Measurements from ENCODE around the gene RNF220.
A peak's percentile ranks its signal among the peaks of the same experiment; 100 is the strongest.

RNF220 gene

DNA sequence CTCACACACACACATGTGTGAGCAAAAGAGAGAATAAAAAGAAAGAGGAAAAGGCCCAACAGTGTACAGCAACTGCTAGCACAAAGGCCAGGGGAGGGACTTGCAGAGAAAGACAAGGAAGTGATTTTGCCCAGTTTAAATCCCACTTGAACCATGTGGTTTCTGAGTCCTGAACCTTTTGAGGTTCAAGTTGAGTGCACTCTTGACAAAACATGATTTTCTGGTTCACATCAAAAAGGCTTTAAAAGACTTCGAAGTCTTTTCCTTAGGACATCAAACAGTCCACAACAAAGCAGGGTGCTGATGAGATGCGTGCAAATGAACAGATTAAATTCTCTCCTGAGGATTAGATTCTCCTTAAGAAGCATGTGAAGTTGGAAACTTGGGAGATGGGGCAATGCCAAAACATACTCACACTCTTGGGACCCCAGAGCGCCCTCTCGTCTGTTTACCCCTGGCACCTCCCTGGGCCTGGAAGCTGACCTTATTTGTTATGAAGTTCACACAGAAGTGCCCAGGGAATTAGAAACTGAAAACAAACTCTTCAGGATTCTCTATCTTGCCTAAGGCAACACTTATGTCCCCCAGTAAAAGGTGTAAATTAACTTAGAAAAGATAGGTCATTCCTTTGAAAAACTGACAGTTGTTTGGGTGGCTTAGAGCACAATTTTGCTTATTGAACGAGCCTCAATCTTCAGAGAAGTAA lies 31.5 kb downstream of the RNF220 start:
- DNase-seq (ENCODE audit: low spot score) = no peak

DNA sequence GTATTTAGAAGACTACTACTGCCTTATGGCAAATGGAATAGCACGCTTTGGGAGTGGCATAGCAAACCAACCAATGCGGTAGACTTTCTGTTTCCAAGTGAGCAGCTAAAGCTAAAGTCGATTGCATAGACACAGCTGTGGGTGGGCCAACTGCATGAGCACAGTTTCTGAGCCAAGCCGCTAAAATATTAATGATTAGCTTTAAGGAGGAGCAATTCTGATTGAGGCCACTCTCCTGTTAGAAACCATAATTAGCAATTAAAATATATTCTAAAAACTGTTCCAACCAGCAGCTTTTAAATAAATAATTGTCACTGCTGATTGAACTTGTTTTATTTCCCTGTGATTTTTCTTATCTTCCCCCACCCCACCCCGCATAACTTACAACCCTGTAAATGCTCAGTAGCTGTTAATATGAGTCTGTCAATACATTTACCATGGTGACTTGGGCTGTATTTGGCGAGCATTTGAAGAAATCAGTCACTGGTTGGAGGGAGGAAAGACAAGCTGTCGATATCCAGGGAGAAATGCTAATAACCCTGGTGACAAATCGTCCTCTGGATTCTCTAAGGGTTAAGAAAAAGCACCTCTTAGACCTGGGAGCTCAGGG lies 32.2 kb downstream of the RNF220 start:
- DNase-seq (ENCODE audit: low spot score) = peak; percentile 35

DNA sequence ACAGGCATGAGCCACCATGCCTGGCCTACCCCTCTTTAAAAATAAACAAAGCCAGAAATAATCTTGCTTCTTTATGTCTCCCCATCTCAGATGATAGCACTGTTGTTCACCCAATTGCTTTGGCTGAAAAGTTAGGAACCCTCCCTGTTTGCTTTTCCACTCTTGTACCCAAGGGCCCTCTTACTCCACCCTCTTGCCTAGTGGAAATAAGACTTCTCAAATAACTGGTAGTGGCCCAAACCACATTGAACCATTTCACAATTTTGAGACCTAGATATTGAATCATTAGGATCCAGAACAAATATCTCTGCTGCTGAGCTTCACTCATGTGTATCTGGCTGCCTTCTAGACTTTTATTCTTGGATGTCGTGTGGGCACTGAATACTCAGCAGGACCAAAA lies 37.7 kb downstream of the RNF220 start:
- no peak for DNase-seq (ENCODE audit: low spot score)

DNA sequence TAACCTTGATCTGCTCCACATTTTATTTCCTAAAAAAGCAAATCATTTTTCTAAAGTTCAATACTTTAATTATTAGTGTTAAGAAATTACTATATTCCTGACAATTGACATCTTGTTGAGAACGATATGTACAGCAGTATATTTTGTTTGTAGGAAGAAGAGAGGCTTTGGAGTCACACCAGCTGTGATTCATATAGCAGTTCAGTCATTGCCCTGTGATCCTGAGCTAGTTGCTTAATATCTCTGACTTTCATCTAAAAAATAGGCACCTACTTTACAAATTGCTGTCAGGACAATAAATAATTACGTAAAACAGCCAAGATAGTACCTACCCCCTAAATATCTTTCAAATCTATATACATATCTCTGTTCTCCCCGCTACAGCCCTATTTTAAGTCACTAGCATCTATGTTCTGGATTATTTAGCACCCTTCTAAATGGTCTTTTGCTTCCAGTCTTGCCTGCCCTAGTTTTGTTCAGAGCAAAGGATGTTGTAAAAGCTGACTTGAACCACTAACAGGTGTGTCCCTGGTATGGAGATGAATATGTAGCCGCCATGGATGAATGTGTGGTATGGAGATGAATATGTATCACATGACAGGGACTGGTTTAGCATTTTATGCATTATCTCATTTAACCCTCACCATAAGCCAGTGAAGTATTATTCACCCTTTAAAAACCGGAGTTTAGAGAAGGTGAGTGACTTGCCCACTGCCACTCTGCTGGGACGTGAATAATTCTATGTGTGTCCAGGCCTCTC lies 42.2 kb downstream of the RNF220 start:
- no peak for DNase-seq (ENCODE audit: low spot score)

DNA sequence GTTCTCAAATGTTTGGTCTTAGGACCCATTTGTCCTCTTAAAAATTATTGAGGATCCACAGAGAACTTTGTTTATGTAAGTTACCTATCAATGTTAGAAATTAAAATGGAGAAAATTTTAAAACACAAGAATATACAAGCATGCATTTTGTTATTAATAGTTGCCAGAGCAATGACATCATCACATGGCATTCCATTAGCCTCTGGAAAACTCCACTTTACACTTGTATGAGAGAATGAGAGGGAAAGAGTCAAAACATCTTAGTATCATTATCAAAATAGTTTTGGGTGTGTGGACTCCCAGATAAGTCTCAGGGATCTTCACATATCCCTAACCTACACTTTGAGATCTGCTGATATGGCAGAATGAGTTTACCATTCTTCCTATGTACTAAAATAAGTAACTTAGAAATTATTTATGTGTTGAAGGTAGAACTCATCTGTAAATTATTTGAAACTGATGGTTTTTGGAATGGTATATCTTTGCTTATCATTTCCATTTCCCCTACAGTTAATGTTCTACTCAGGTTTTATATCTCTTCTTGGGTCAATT lies 48.8 kb downstream of the RNF220 start:
- DNase-seq (ENCODE audit: low spot score) = no peak

DNA sequence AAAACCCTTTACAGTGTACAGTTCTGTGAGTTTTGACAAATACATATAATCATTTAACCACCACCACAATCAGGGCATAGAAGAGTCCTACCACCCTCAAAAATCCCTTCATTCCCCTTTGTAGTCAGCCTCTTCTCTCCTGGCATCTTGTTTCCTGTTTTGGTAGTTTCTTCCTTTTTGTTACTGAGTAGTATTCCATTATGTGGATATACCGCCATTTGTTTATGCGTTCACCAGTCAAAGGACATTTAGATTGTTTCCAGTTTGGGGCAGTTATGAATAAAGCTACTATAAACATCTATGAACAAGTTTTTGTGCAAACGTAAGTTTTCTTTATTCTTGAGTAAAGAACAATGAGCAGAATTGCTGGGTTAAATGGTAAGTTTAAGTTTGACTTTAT lies 49.6 kb downstream of the RNF220 start:
- no peak for DNase-seq (ENCODE audit: low spot score)

DNA sequence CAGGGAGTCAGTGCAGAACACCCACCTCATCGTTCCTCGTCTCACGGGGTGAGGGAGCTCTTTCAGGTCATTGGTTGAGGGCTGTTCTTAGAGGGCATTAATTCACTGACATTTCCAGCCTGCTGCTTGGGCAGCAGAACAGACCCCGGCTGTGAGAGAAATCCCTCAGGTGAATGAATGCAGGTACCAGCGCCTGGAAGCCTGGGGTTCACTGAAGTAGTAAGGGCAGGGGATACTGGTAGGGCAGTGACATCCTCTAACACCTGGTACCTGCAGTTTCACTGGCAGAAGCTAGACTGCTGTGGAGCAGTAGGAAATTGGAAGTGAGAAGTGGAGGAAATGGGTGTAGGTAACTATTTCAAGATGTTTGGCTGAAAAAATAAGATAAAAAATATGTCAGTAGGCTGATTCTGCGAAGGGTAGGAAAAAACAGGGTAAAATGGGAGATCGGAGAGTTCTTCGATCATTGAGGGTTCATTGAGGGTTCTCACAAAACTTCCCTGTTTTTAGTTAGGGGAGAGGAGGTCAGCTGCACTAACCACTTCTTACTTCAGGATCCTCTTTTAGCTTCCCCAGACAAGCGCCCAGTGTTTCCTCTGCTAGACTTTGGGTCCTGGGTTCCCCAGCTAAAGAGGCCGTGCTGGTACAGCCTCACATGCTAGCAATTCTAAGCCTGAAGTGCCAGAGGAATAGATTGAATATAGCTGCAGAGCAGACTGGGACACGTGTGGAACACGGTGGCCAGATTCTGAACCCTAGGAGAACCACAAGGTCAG lies 55.2 kb downstream of the RNF220 start:
- no peak for DNase-seq (ENCODE audit: low spot score)

DNA sequence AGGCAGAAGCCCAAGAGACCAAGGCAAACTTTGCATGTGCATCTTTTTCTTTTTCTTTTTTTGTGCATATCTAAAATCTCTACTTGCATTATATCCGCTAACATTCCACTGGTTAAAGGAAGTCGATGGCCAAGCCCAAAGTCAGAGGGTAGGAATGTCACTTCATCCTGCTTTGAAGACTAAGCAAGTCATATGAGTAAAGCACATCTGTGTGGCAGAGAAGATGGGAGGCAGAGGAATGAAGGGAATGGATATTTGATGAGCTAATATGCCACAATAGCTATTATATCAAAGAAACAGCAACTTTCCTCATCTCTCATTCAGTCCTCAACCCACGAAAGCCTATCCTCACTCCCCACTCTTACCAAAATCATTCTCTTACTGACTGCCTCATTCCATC lies 59.3 kb downstream of the RNF220 start:
- no peak for DNase-seq (ENCODE audit: low spot score)

DNA sequence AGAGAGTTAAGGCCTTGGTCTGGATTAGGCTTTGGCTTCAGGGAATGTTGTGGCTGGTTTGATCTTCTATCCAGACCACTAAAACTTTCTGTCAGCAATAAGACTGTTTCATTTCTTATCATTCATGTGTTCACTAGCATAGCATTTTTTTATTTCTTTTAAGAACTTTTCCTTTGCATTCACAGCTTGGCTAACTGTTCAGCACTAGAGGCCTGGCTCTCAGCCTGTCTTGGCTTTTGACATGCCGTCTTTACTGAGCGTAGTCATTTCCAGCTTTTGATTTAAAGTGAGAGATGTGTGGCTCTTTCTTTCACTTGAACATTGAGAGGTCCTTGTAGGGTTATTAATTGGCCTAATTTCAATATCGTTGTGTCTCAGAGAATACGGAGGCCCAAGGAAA lies 62.5 kb downstream of the RNF220 start:
- no peak for DNase-seq (ENCODE audit: low spot score)

DNA sequence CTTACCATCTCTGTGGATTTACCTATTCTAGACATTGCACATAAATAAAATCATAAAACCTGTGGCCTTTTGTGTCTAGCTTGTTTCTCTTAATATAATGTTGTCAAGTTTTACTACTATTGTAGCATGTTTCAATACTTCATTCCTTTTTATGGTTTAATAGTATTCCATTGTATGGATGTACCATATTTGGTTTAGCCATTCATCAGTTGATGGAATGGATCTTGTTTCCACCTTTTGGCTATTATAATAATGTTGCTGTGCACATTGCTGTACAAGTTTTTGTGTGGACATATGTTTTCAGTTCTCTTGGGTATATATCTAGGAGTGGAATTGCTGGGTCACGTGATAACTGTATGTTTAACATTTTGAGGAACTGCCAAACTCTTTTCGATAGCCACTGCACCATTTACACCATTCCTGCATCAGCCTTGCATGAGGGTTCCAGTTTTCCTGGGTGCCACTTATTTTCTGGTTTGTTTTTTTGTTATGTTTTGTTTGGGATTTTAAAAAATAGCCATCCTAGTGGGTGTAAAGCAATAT lies 66.9 kb downstream of the RNF220 start:
- DNase-seq (ENCODE audit: low spot score) = no peak

DNA sequence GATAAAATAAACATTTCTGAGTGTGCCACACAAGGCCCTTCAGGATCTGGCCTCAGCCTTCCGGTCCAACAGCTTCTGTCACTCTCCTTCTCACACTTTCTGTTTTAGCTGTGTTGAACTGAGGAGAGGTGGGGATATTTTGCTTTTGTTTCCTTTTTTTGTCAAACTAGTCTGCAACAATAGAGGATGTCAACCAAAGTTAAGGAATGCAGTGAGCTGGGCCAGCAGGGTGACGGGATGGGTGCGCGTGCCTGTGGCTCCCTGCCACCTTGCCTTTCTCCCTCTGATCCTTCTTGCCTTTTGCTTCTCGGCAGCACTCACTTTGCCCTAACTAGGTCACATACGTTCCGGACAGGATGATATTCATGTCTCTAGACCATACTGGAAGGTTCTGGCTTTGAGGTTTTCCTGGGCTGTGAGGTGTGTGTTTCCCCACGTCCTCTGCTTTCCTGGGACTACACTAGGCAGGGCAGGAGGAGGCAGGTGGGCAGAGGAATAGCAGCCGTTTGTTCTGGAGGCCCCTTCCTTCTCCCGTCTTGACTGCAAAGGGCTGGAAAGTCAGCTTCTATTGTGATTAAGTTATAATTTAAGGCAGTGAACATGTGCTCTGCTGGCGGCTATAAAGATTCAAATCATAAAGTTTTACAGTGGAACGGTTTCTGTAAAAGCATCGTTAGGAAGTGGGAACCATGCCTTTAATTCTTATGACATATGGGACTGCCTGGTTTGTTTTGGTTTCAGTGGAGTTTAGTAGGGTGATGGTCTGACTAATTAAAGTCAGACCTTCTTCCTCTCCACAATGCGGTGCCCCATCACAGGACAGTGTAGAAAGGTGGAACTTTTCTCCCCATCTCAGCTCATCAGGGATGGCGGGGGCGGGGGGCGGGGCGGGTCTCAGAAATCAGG lies 67.8 kb downstream of the RNF220 start:
- DNase-seq (ENCODE audit: low spot score) = no peak

DNA sequence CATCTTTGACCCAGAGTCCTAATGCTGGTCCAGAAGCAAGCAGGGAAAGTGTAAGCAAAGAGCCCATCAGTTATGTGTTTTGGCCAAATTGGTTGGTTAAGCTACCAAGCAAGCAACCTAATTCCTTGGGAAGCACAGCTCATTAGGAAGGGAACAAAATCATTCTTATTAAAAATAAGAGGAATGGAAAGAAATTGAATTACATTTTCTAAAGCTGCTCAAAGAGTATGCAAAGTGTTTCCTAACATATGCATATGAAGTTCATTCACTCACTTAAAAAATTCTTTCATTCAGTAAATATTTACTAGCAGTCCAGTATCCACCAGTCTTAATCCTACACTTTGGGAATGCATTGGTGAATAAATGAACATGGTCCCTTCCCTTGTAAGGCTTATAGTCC lies 71.8 kb downstream of the RNF220 start:
- no peak for DNase-seq (ENCODE audit: low spot score)

DNA sequence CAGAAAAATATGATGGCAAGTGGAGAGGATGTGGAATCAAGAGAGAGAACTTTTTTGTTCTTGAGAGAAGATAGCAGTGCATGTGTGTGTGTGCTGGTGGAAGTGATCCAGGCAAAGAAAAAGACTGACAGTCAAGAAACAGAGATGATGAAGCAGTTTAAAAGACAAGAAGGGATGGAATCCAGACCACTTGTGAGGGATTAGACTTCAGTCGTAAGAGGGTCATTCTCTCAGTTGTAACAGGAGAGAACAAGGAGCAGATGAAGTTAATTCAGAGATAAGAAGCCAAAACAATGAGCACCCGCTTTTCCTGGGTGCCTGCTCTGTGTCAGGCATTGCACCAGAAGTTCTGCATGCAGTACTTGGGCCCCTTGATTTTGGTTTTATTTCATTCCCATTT lies 76.6 kb downstream of the RNF220 start:
- no peak for DNase-seq (ENCODE audit: low spot score)

DNA sequence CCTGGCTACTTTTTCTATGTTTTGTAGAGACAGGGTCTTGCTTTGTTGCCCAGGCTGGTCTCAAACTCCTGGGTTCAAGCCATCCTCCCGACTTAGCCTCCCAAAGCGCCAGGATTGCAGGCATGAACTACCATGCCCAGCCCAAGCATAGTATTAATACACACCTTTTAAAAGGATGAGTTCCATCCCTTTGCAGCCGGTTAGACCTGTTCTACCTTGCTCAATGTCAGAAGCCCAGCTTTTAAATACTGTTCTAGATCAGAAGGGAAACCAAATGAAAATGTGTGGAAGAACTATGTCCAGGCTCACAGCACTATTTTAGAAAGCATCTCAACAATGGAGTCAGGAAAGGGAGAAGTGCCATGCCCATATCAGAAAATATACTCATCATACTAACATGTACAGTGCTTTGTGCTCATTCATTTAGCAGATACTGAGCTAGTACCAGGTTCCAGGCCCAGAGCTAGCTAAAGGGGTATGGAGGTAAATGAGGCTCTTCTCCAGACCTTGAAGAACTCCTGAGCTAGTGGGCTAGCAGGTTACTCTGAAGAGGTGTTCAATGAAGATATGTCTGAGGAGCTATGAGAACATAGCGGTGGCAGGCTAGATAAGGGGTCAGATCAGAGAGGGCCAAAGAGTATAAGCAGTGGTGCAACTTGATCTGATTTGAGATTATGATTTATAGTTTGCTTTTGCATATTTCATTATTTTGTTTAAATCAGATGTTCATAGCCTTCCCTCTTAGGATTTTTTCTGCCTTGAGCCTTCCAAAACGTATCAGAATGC lies 78.2 kb downstream of the RNF220 start:
- no peak for DNase-seq (ENCODE audit: low spot score)

DNA sequence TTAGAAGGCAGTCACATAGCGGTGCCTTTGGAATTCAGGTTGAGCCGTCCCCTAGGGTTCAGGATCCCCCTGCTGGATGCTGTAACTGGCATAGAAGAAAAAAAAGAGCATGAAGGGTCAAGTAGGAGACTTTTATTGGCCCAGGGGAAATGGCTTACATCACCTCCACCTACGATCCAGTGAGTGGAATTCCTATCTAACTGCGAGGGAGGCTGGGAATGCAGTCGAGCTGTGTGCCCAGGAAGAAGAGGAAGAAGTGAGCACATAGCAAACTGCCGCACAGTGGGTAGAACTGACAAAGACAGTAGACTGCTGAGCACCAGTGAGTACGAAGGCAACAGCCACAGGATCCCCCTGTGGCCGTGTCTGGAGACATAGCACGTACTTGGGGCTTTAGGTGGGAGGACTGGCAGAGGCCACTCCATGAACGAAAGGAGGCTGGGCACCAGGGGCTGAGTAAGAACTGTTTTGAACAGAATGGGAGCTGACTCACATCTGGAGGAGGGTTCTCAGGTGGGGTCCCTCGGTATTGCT lies 79.2 kb downstream of the RNF220 start:
- peak; percentile 10 for DNase-seq (ENCODE audit: low spot score)

DNA sequence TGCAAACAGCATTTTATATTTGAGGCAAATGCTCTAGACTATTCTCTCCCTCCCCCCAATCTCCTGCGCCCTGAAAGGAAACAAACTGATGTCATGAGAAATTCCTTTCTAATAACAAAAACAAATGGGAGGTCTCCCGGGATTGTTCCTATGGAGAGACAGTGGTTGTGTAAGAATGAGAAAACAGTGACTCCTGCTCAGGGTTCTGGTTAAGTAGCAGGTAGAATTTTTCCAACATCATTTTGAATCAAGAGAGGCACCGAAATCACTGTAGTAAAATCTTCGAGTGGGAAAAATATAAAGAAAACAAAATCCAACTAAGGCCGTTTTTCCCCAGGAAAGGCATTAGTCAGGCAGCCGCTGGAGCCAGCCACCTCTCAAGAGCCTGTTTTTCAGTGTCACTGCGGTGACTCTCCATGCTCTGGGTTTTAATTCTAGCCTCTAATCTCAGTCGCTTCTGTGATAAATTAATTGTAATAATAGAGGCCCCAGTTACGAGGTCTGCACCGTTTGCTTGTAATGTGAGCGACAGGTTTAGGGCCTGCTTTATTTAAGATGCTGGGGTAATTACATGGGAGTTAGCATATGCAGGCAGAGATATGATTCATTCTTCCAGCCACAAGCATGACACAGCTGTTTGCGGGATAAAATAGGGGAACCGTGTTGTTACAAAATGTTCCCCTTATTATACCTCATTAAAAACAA lies 80.3 kb downstream of the RNF220 start:
- DNase-seq (ENCODE audit: low spot score) = no peak

DNA sequence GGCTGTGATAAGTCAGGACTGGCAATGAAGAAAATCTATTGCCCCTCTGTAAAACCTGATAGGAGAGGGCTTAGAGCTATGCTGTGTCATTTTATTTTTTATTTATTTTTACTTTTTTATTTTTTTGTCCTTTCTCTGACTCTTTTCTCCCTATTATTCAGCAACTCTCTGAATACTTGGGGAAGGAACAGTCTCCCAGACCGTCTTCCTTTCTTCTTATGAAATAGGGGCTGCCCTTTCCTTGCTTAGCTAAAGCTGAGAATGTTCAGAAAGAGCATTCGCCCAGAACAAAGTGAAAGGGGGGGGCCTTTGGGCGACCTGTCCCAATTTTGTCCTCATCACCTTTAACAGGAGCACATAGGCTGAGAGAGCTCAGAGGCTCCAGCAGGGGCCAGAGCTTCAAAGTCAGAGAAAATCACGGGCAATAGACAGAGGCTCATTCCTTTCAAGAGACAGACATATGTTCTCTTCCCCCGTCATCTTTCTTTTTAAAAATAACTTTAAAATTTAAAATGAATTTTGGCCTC lies 80.9 kb downstream of the RNF220 start:
- no peak for DNase-seq (ENCODE audit: low spot score)

DNA sequence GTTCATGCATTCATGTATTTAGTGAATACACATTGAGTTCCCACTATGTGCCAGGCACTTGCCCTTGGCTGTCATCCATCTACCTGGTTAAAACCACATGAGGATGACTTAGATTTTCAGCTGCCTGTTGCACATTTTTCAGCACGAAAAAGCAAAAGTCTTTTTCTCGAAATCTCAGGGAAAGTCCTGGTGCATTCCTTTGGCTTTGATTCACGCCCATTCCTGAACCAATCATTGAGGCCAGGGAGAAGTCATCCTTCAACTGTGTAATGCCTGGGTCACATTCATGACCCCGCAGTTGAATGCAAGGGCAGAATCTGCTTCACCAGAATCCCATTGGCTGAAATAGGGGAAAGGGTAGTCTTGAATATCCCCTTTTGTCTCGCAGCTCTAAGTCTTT lies 84.4 kb downstream of the RNF220 start:
- DNase-seq (ENCODE audit: low spot score) = peak; percentile 27

Measured in kidney tubule cell (primary cell).